GM21825 (cell line): ENCODE data around the gene SCN9A.
"Not testable (repeated sequence)": the region's sequence is repeated elsewhere in the genome, so short reads cannot be mapped to it uniquely, and the experiment has no call there.

Experiments
- ATAC-seq: cut with Tn5 transposase; IDR thresholded peaks from one replicate; pipeline ENCODE4 v1.9.1; 2021; ENCODE audit warnings: mild to moderate bottlenecking, moderate library complexity; ENCODE audit not compliant: unreplicated experiment

The SCN9A gene

GRCh38 chr2:166375736-166376487 lies at the start of gene SCN9A:
Gene SCN9A, minus strand, starts transcription at chr2:166375944. Its CDS starts 64,188 bp downstream, at chr2:166311756.
- peak; percentile 80 for ATAC-seq

- ATAC-seq: no peak
These were observed 49.1 kb upstream of the SCN9A start for GRCh38 chr2:166424841-166425240.

DNA sequence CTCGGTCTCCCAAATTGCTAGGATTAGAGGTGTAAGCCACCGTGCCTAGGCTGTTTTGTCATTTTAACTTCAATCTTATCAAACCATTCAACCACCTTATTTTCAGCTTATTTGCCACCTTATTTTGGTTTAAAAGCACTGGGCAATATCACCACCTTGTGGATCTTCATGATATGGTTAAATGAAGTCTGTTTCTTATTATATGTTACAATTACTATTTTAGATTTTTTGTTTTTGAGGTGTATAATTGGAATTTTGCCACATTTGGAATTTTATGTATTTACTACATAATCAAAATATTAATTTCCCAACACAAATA lies 43.8 kb upstream of the SCN9A start:
- ATAC-seq: no peak

DNA sequence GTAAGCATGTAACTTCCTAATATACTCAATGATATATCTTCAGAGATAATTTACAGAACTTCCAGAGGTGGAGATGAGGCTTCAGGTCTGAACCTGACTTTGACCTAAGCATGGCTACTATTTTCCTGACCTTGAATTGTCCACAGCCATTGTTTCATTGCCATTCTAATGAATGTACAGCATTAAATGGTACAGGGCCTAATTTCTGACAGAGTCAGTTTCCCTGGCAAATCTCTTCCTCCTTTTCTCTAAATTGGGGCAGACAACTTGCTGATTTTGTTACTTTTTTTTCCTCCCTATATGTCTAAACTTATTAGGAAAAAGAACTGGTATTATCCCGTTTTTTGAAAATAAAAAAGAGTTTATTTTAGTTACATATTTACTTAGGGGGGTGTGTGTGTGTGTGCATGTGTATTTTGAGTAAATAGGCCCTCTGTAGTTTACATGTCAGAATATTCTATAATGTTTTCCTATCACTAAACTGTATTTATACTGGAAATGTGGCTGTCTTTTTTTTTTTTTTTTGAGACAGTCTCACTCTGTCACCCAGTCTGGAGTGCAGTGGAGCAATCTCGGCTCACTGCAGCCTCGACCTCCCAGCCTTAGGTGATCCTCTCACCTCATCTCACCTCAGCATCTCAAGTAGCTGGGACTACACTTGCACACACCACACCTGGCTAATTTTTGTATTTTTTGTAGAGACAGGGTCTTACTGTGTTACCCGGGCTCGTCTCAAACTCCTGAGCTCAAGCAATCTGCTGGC lies 43.3 kb upstream of the SCN9A start:
- no peak for ATAC-seq

DNA sequence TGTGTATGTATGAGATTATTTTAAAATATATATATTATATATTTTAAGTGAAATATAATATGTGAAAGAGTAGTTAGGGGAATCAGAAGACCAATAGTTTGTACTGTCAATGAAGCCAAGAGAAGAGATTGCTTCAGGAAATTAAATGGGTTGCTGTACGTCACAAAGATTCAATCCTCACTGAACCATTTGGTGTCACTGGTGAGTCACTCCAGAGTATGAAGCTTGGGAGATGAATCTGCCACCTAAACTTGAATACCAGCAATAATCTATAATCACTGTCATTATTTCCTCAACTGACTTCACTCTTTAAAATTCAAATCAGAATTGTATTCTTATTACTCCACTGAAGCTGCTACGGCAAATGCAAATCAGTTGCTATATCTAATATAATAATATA lies 41.9 kb upstream of the SCN9A start:
- no peak for ATAC-seq

- ATAC-seq: no peak
These were observed 37.5 kb upstream of the SCN9A start for GRCh38 chr2:166413255-166413654.

GRCh38 chr2:166411473-166412230 lies 35.9 kb upstream of the SCN9A start:
- ATAC-seq: no peak

DNA sequence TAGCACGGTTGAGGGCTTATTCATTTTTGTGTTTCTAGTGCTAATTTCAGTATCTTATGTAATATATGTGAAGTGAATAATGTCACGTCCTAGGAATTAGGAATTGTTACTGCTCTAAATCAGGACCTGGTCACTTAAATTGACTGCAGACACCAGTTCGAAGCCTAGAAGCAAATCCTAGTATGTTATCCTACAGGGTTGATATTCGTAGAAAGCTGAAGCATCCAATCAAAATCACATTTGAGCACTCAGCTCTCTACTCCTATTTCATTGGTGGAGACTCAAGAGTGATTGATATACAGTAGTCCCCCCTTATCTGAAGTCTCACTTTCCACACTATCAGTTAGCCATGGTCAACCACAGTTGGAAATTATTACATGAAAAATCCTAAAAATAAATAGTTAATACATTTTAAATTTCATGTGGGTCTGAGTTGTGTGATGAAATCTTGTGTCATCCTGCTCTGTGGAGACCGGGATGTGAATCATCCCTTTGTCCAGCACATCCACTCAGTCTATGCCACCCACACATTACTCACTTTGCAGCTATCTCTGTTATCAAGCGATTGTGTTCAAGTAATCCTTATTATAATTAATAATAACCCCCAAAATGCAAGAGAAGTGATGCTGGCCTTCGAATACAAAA lies 35.2 kb upstream of the SCN9A start:
- ATAC-seq: no peak

DNA sequence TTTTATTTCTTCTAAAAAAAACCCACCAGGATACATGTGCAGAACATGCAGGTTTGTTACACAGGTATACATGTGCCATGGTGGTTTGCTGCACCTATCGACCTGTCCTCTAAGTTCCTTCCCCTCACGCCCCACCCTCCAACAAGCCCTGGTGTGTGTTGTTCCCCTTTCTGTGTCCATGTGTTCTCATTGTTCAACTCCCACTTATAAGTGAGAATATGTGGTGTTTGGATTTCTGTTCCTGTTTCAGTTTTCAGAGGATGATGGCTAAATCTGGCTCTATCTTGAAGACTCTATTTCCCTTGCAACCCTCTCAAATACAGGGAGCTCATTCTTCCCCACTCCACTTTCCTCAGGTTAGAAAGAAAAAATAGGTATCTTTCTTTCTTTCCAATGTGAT lies 32.0 kb upstream of the SCN9A start:
- ATAC-seq: not testable (repeated sequence)

- ATAC-seq: no peak
These were observed 30.6 kb upstream of the SCN9A start for GRCh38 chr2:166406374-166406773.

GRCh38 chr2:166405569-166405926 lies 29.8 kb upstream of the SCN9A start:
- ATAC-seq: no peak

GRCh38 chr2:166404831-166405568 lies 29.3 kb upstream of the SCN9A start:
- ATAC-seq: no peak

DNA sequence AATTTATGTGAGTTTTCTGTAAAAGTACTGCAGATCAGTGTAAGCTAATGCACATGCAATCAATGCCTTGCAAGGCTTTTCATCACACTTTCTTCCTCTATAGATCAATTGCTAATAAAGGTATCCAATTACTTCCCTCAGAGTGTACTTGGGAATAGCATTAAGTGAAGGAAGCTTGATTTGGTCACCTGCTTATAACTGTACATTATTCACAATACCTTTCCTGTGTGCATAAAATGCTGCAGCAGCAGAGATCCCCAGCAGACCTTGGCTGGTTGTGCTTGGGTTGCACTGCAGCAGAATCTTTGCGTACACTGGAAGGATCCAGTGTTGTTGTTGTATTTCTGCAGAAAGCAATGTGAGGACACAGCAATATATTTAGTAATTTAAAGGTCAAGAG lies 18.5 kb upstream of the SCN9A start:
- no peak for ATAC-seq

DNA sequence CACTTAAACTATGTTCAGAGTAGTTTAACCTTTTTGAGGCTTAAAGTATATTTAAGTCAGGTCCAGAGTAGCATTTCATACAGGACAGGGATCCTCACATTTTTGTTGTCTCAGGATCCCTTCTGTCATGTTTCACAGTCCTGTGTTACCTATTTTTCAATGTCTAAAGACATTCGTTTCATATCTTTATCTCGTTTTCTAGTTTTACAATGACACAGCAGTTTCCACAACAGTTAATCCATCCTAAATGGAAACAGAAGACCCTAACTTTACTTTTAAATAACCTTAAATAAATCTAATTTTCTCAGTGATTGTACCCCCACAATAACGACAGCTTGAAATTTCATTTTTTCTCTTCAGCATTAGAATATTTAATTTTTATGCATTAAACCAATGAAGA lies 17.3 kb upstream of the SCN9A start:
- ATAC-seq: no peak

DNA sequence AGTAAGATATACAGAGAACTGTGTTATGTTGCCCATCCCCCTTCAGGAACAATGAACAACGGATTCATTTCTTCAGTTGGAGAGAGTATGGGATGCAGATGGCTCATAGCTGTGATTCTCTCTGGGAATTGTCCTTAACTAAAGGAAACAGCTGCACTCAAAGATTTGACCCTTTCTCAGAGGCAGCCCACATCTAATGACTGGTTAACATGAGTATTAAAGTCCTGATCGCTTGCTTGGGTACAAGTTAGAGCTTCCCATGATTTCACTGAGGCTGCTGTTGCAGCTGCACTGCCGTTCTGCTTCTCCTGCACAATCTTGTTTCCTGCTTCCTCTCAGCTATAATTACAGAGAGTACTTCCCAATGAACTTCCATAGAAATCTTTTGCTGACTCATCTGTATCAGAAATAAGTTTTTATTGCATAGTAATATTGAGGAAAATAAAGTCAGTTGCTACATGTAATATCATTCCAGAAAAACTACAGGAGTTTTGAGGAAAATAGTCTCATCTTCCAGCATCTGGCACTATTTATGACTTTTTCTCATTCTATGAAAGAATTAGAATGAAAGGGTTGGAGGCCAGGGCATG lies 12.8 kb upstream of the SCN9A start:
- ATAC-seq: no peak

- ATAC-seq: no peak
These were observed 9.6 kb upstream of the SCN9A start for GRCh38 chr2:166385313-166385712.

- ATAC-seq: no peak
These were observed 9.0 kb upstream of the SCN9A start for GRCh38 chr2:166384774-166385173.

DNA sequence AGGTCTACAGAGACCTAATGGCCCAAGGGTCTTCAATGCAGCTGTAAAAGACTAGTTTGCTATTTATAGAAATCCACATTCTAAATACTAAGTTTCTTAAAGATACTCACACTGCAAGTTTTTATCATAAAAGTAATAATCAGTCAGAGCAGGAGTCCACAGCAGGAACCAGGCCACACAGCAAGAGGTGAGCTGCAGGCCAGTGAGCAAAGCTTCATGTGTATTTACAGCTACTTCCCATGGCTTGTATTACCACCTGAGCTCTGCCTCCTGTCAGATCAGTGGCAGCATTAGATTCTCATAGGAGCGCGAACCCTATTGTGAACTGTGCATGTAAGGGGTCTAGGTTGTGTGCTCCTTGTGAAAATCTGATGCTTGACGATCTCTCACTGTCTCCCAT lies 6.7 kb upstream of the SCN9A start:
- no peak for ATAC-seq

GRCh38 chr2:166380615-166381014 lies 4.9 kb upstream of the SCN9A start:
- ATAC-seq: no peak

DNA sequence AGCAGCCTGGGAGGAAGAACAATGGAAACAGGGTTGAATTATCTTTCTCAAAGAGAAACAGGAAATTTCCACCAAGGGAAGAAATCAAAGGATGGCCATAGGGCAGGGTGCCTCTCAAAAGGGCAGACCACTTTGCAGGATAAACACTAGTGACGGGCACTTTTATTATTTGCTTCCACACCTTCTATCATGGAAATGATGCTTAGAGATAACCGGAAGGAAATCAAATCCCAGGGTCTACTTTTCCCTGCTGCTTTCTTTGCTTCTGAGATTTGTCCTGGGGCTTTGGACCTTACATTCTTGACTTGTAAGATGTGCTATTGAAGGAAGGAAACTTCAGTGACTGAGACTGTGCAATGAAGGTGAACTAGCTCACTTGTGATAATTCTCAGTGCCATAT lies 1.1 kb upstream of the SCN9A start:
- no peak for ATAC-seq
